Lower leg skin (tissue), 3 donors: ENCODE measurements around the gene ACTR2.

Experiments
- CTCF ChIP-seq, 3 donors: fragments of 450-650 bp; IDR thresholded peaks; one replicate each; pipeline ENCODE4 v1.5.1; 2016; ENCODE audit warnings: antibody characterized with exemption in 3 of 3, mild to moderate bottlenecking in 3 of 3, moderate library complexity in 2 of 3
- POLR2A ChIP-seq, 2 donors: fragments of 450-650 bp; IDR thresholded peaks; one replicate each; pipeline ENCODE4 v1.6.1; 2016 to 2017; ENCODE audit warnings: antibody characterized with exemption in 2 of 2, mild to moderate bottlenecking in 1 of 2, moderate library complexity in 1 of 2

DNA sequence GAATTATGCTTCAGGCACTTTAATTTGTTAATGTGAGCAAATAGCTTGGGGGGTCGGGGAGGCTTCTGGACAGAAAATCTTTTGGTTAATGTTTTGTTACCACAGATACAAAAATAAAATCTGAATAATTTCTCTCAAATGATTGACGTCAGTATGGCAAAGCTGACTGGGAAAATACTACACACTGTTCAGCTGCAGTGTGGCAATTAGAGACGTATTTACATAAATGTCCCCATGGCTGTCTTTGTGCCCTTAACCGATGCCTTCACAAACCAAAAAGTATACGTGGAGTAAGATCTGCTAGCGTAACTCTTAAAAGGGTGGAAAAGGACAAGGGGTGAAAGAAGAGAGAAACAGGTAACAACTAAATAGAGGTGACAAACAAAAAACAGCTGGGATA, 83.4 kb downstream of the ACTR2 start:
- TF ChIP-seq CTCF (IDR thresholded peaks at IDR 0.05) (no peak), POLR2A (IDR thresholded peaks at IDR 0.05) (no peak)
